SK-N-SH (cell line): ENCODE results near the gene FRS3. TPM values are rescaled to one million over a fixed set of nuclear protein-coding genes. Genes with fewer than 3 reads are reported as not detected.

ENCODE experiments used
- CTCF ChIA-PET: fragments of 300-600, 350-600 bp; formaldehyde crosslinking; extraction: SDS; loops from one replicate; lab custom pipeline; 2021; lab: Yijun Ruan, JAX
- POLR2A ChIA-PET: fragments of 350-600 bp; sonication (Branson Sonifier 250); formaldehyde crosslinking; extraction: SDS; loops from one replicate; lab custom pipeline; 2020; ENCODE audit warnings: antibody characterized with exemption, inconsistent platforms; lab: Yijun Ruan, JAX
- DNase-seq: peaks from one replicate; pipeline ENCODE4 v3.0.0; 2012
- H2AFZ ChIP-seq: fragments of 200-600 bp; sonication (generic); 2 replicates; pipeline ENCODE4 v1.8.1; 2016; ENCODE audit warnings: antibody characterized with exemption, mild to moderate bottlenecking, low read depth
- H3F3A ChIP-seq: fragments of 200-600 bp; sonication (generic); replicated peaks from 2 replicates; pipeline ENCODE3; 2016; ENCODE audit warnings: antibody characterized with exemption, mild to moderate bottlenecking; ENCODE audit not compliant: insufficient read depth
- H3K27ac ChIP-seq, 2 experiments: fragments of 200-500 bp in 1 of 2; fragments of 200-600 bp in 1 of 2; sonication (Bioruptor generic) in 1 of 2; sonication (generic), shearing (Covaris generic) in 1 of 2; 2 replicates each; pipeline versions ENCODE4 v1.5.1 to v1.6.1; 2014 to 2016; ENCODE audit warnings: low read depth in 2 of 2, inconsistent platforms in 1 of 2, low read length in 1 of 2, mild to moderate bottlenecking in 1 of 2, mixed read lengths in 1 of 2
- H3K27me3 ChIP-seq: fragments of 200-600 bp; sonication (generic), shearing (Covaris generic); 2 replicates; pipeline ENCODE4 v1.6.1; 2016; ENCODE audit warnings: mixed run types; ENCODE audit not compliant: insufficient read depth
- H3K36me3 ChIP-seq, 2 experiments: fragments of 200-500 bp in 1 of 2; fragments of 200-600 bp in 1 of 2; sonication (Bioruptor generic) in 1 of 2; sonication (generic) in 1 of 2; replicated peaks in 1 of 2; 2 replicates each; pipeline versions ENCODE3 to v1.5.1; 2014 to 2016; ENCODE audit warnings: low read length in 1 of 2, mild to moderate bottlenecking in 1 of 2; ENCODE audit not compliant: insufficient read depth in 2 of 2, control insufficient read depth in 1 of 2
- H3K4me1 ChIP-seq, 2 experiments: fragments of 200-500 bp in 1 of 2; fragments of 200-600 bp in 1 of 2; sonication (Bioruptor generic) in 1 of 2; sonication (generic), shearing (Covaris generic) in 1 of 2; 2 replicates each; pipeline versions ENCODE4 v1.5.1 to v1.6.1; 2014 to 2016; ENCODE audit warnings: low read depth in 1 of 2, low read length in 1 of 2, mixed run types in 1 of 2; ENCODE audit not compliant: insufficient read depth in 2 of 2, control insufficient read depth in 1 of 2
- H3K4me2 ChIP-seq: fragments of 200-600 bp; sonication (generic), shearing (Covaris generic); 2 replicates; pipeline ENCODE4 v1.6.1; 2017; ENCODE audit warnings: mixed run types
- H3K4me3 ChIP-seq, 2 experiments: fragments of 200-500 bp in 1 of 2; fragments of 200-600 bp in 1 of 2; sonication (Bioruptor generic) in 1 of 2; sonication (generic), shearing (Covaris generic) in 1 of 2; 2 replicates each; pipeline versions ENCODE4 v1.5.1 to v1.8.1; 2014 to 2016; ENCODE audit warnings: low read depth in 2 of 2, inconsistent platforms in 1 of 2, low read length in 1 of 2, mild to moderate bottlenecking in 1 of 2, mixed read lengths in 1 of 2, moderate library complexity in 1 of 2
- H3K79me2 ChIP-seq: fragments of 200-600 bp; sonication (generic); 2 replicates; pipeline ENCODE4 v1.8.1; 2017; ENCODE audit warnings: mild to moderate bottlenecking; ENCODE audit not compliant: insufficient read depth
- H3K9ac ChIP-seq: fragments of 200-600 bp; sonication (generic); 2 replicates; pipeline ENCODE4 v1.6.1; 2017; ENCODE audit warnings: mixed run types
- H3K9me2 ChIP-seq: fragments of 200-600 bp; sonication (generic); 2 replicates; pipeline ENCODE4 v1.6.1; 2017; ENCODE audit warnings: mixed run types
- H3K9me3 ChIP-seq: fragments of 200-600 bp; sonication (generic); 2 replicates; pipeline ENCODE4 v1.6.1; 2017; ENCODE audit warnings: mixed run types, mild to moderate bottlenecking, moderate library complexity
- H4K20me1 ChIP-seq: fragments of 200-600 bp; sonication (generic); 2 replicates; pipeline ENCODE4 v1.6.1; 2017; ENCODE audit warnings: mild to moderate bottlenecking, mixed run types; ENCODE audit not compliant: insufficient read depth
- EP300 ChIP-seq, 2 experiments: IDR thresholded peaks; 2 replicates each; pipeline versions ENCODE4 v1.4.0 to v1.6.1; 2012; ENCODE audit warnings: borderline replicate concordance in 1 of 2, low read depth in 1 of 2, low read length in 1 of 2
- EZH2phosphoT487 ChIP-seq: fragments of 200-600 bp; sonication (generic); IDR thresholded peaks from 2 replicates; pipeline ENCODE4 v1.6.1; 2017; ENCODE audit warnings: low read depth, mixed run types, mild to moderate bottlenecking, antibody characterized with exemption, moderate library complexity, borderline replicate concordance
- FOSL2 ChIP-seq: IDR thresholded peaks from 2 replicates; pipeline ENCODE4 v1.4.0; 2012; ENCODE audit warnings: low read depth, mild to moderate bottlenecking, moderate library complexity, borderline replicate concordance
- FOXM1 ChIP-seq: IDR thresholded peaks from 2 replicates; pipeline ENCODE4 v1.4.0; 2012; ENCODE audit warnings: low read depth, mild to moderate bottlenecking
- GABPA ChIP-seq: IDR thresholded peaks from 2 replicates; pipeline ENCODE4 v1.4.0; 2012; ENCODE audit warnings: low read depth, mild to moderate bottlenecking
- JUND ChIP-seq: IDR thresholded peaks from 2 replicates; pipeline ENCODE4 v1.4.0; 2012
- RAD21 ChIP-seq: IDR thresholded peaks from 2 replicates; pipeline ENCODE4 v1.6.1; 2012; ENCODE audit warnings: mild to moderate bottlenecking, low read length
- RCOR1 ChIP-seq: fragments of 150-350 bp; IDR thresholded peaks from 2 replicates; pipeline ENCODE4 v1.6.1; 2017; ENCODE audit warnings: antibody characterized with exemption, low read length
- RFX5 ChIP-seq: IDR thresholded peaks from 2 replicates; pipeline ENCODE4 v1.6.1; 2012; ENCODE audit warnings: mild to moderate bottlenecking, improper control_type of control experiment, low read length
- SIN3A ChIP-seq: IDR thresholded peaks from 2 replicates; pipeline ENCODE4 v1.6.1; 2012; ENCODE audit warnings: low read depth, mild to moderate bottlenecking, low read length, moderate library complexity, borderline replicate concordance
- SMC3 ChIP-seq: IDR thresholded peaks from 2 replicates; pipeline ENCODE4 v1.6.1; 2012; ENCODE audit warnings: low read depth, low read length, improper control_type of control experiment
- TCF12 ChIP-seq: IDR thresholded peaks from 2 replicates; pipeline ENCODE4 v1.4.0; 2012
- TEAD4 ChIP-seq: IDR thresholded peaks from 2 replicates; pipeline ENCODE4 v1.4.0; 2012; ENCODE audit warnings: mild to moderate bottlenecking, borderline replicate concordance; ENCODE audit not compliant: insufficient read depth
- YY1 ChIP-seq: IDR thresholded peaks from 2 replicates; pipeline ENCODE4 v1.4.0; 2012; ENCODE audit warnings: low read depth, mild to moderate bottlenecking
- WGBS: methylation state at CpG from one replicate; pipeline ENCODE4 v1.1.6; 2017; ENCODE audit warnings: low lambda C conversion rate; 5-methylcytosine and 5-hydroxymethylcytosine counted together
- polyA plus RNA-seq, 3 experiments: library from polyadenylated mRNA; depleted of rRNA; stranded (reverse); fragments of >200 nt; gene quantifications; 2 replicates each; pipeline ENCODE4 v1.2.3, GENCODE V29; 2012
- TF ChIP-seq, protein P1 (sequence below): fragments of 150-350 bp; IDR thresholded peaks from 2 replicates; pipeline ENCODE4 v1.6.1; 2017; ENCODE audit warnings: antibody characterized with exemption, low read length, low read depth, borderline replicate concordance

FRS3 gene
- polyA plus RNA-seq, 1 of the 3 experiments (the other 2 are of a cell fraction): 8.6 TPM

DNA sequence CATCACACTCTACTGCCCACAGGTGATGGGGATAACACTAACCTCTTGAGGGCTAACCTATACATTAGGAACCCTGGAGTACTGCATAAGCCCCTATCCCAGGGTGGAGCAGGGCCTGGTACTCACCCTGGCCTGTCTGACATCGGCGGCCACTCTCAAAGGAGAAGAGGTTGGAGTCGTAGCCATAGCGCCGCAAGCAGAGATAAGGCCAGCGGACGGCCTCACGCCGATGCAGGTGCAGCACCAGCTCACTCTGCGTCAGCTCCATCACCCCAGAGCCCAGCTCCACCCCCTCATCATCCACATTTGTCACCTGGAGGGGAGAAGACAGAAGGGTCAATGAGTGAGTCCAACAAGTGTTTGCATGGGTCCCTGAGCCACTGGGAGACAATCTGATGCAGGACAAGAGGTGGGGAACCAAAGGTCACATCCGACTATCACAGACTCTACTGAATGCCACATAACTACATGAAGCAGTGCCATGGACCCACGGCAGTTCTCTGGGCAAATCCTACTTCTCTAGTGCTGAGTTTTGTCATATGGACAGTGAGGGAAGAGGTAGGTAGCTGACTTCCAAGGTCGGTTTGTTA lies 4.3 kb downstream of the FRS3 start:
- CTCF ChIA-PET: interaction anchor here (0.5 to 2.9 kb wide), 12 partner anchors 11 to 407 kb away, joined by 3 to 28 read pairs (median 4); partner anchors contain the start of genes TFEB and TOMM6
- Histone ChIP-seq H3K4me1 (peaks cover 5 to 9% of the 10 kb centered on the region in 2 experiments; a peak in 2 of 4 replicates), H4K20me1 (no peaks in the 10 kb centered on the region), H3K9me2 (no peaks in the 10 kb centered on the region), H3K9me3 (no peaks in the 10 kb centered on the region), H3K27me3 (no peaks in the 10 kb centered on the region), H3K27ac (no peak overlapping the region), H3K36me3 (peaks cover 18 to 40% of the 10 kb centered on the region in 2 experiments), H3K79me2 (peaks cover 13% of the 10 kb centered on the region), H3K4me3 (no peak overlapping the region), H2AFZ (no peak overlapping the region), H3K4me2 (no peak overlapping the region), H3F3A (no peaks in the 10 kb centered on the region), H3K9ac (no peak overlapping the region)
- no peak for DNase-seq
- WGBS: 92% methylated on average over 13 of the region's 13 CpGs
- POLR2A ChIA-PET: no interaction called here
- TF ChIP-seq FOSL2 (no peak), YY1 (no peak), SIN3A (no peak), RAD21 (no peak), RFX5 (no peak), GABPA (no peak), RCOR1 (no peak), FOXM1 (no peak), SMC3 (no peak), TEAD4 (no peak), EZH2phosphoT487 (no peak)
- TF ChIP-seq, protein P1, sequence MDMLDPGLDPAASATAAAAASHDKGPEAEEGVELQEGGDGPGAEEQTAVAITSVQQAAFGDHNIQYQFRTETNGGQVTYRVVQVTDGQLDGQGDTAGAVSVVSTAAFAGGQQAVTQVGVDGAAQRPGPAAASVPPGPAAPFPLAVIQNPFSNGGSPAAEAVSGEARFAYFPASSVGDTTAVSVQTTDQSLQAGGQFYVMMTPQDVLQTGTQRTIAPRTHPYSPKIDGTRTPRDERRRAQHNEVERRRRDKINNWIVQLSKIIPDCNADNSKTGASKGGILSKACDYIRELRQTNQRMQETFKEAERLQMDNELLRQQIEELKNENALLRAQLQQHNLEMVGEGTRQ: no peak

DNA sequence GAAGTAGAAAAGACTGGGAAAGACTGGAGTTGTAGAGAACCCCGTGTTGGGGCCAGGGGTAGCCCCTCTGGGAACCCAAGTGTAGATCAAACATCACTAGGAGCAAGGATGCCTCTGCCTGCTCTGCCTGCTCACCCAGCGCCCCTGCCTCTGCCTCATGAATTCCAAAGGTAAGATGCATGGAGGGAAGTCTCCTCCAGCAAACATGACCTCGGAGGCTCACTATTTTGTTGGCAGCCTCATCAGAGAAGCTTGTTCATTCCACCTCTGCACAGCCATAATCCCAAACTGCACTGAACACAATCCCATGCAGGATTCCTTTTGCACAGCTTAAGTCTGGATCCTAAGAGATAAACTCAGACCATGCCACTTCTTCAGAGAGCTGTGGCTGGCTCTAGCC lies 4.9 kb downstream of the FRS3 start:
- no peaks in the 10 kb centered on the region for H3K9me3 ChIP-seq
- DNase-seq: no peak
- ChIA-PET CTCF (interaction anchor here (0.8 to 2.9 kb wide), 6 partner anchors 11 to 407 kb away, joined by 3 to 28 read pairs (median 7); partner anchors contain the start of gene TOMM6), POLR2A (no interaction called here)
- 100% methylated on average over 1 of the region's 3 CpGs for whole genome bisulfite sequencing
- no peaks in the 10 kb centered on the region for H3K27me3 ChIP-seq
- no peaks in the 10 kb centered on the region for H3K9me2 ChIP-seq
- H3K4me1 ChIP-seq: peaks cover 5 to 9% of the 10 kb centered on the region in 2 experiments; a peak in 2 of 4 replicates
- no peak overlapping the region for H3K4me3 ChIP-seq
- H2AFZ ChIP-seq: no peak overlapping the region
- H4K20me1 ChIP-seq: no peaks in the 10 kb centered on the region
- no peak overlapping the region for H3K4me2 ChIP-seq
- TF ChIP-seq TCF12 (no peak), EP300 (IDR thresholded peaks at IDR 0.05; ENCODE audit: borderline replicate concordance in 1 of 2, low read depth in 1 of 2, low read length in 1 of 2) (no peak), JUND (no peak), RAD21 (no peak)
- no peaks in the 10 kb centered on the region for H3F3A ChIP-seq
- H3K27ac ChIP-seq: no peak overlapping the region
- peaks cover 18 to 42% of the 10 kb centered on the region in 2 experiments for H3K36me3 ChIP-seq
- H3K79me2 ChIP-seq: peaks cover 13% of the 10 kb centered on the region
- H3K9ac ChIP-seq: no peak overlapping the region
